Natural killer cell (primary cell): ENCODE measurements around the gene ASIC2. TPM values are rescaled to one million over a fixed set of nuclear protein-coding genes. Genes with fewer than 3 reads are reported as not detected.
A peak's percentile ranks its signal among the peaks of the same experiment; 100 is the strongest.

Experiments used
- ATAC-seq, 3 donors: fragments of 150-1000 bp in 2 of 3; fragments of 200-7000 bp in 1 of 3; cut with Tn5 transposase; 1 replicate in 1 of 3; 2 replicates in 2 of 3; pipeline ENCODE4 v1.10.0; 2021; ENCODE audit warnings: mild to moderate bottlenecking in 2 of 3, moderate library complexity in 2 of 3
- DNase-seq, 2 donors: peaks; one replicate each; pipeline versions ENCODE4 v3.0.0 to v3.0.0-alpha.2; 2013 to 2021; ENCODE audit warnings: mixed read lengths in 1 of 2
- H3K27ac ChIP-seq: one replicate; pipeline ENCODE4 v1.5.1; 2013; ENCODE audit warnings: mild to moderate bottlenecking, low read length
- H3K27me3 ChIP-seq: one replicate; pipeline ENCODE4 v1.6.1; 2013; ENCODE audit warnings: low read length; ENCODE audit not compliant: control insufficient read depth, insufficient read depth
- H3K36me3 ChIP-seq: one replicate; pipeline ENCODE4 v1.6.1; 2013; ENCODE audit warnings: low read length; ENCODE audit not compliant: control insufficient read depth, insufficient read depth
- H3K4me1 ChIP-seq: one replicate; pipeline ENCODE4 v1.6.1; 2013; ENCODE audit warnings: low read length; ENCODE audit not compliant: control insufficient read depth, insufficient read depth
- H3K4me3 ChIP-seq: one replicate; pipeline ENCODE4 v1.5.1; 2013; ENCODE audit warnings: low read length
- H3K9me3 ChIP-seq: one replicate; pipeline ENCODE4 v1.6.1; 2013; ENCODE audit warnings: low read length; ENCODE audit not compliant: control insufficient read depth, insufficient read depth
- H3K27ac Mint-ChIP-seq, 2 donors: one replicate each; pipeline ENCODE4 v1.8.0; 2022; ENCODE audit warnings: mild to moderate bottlenecking in 2 of 2, mixed read lengths in 2 of 2, moderate library complexity in 1 of 2
- H3K27me3 Mint-ChIP-seq, 2 donors: one replicate each; pipeline ENCODE4 v1.8.0; 2022; ENCODE audit warnings: low read depth in 2 of 2, mixed read lengths in 2 of 2
- H3K36me3 Mint-ChIP-seq: one replicate; pipeline ENCODE4 v1.8.0; 2022; ENCODE audit warnings: mixed read lengths
- H3K4me1 Mint-ChIP-seq, 2 donors: one replicate each; pipeline ENCODE4 v1.8.0; 2022; ENCODE audit warnings: mixed read lengths in 2 of 2
- H3K4me3 Mint-ChIP-seq: one replicate; pipeline ENCODE4 v1.8.0; 2022; ENCODE audit warnings: mild to moderate bottlenecking, moderate library complexity, mixed read lengths
- H3K9me3 Mint-ChIP-seq, 2 donors: one replicate each; pipeline ENCODE4 v1.8.0; 2022; ENCODE audit warnings: mixed read lengths in 2 of 2
- CTCF ChIP-seq: fragments of 200-600 bp; IDR thresholded peaks from one replicate; pipeline ENCODE4 v1.8.0; 2022; ENCODE audit warnings: antibody characterized with exemption
- WGBS: methylation state at CpG from one replicate; pipeline ENCODE4 v1.1.7; 2013; ENCODE audit warnings: missing lambda C conversion rate; ENCODE audit not compliant: insufficient coverage; 5-methylcytosine and 5-hydroxymethylcytosine counted together
- intact Hi-C: fragments of 100-400 bp; cut with micrococcal nuclease; formaldehyde crosslinking; loops from one replicate; pipeline ENCODE4 v1.14.2; 2022
- total RNA-seq, 4 donors: library from RNA; stranded (reverse); fragments of 120-200 nt in 1 of 4; gene quantifications; one replicate each; pipeline versions ENCODE4 v1.2.3 to v1.2.4, GENCODE V29; 2013 to 2022

ASIC2 gene
- total RNA-seq, 3 donors from 2014 or later (not counting 1 experiment from before 2014, with no cell fraction given): not detected

DNA sequence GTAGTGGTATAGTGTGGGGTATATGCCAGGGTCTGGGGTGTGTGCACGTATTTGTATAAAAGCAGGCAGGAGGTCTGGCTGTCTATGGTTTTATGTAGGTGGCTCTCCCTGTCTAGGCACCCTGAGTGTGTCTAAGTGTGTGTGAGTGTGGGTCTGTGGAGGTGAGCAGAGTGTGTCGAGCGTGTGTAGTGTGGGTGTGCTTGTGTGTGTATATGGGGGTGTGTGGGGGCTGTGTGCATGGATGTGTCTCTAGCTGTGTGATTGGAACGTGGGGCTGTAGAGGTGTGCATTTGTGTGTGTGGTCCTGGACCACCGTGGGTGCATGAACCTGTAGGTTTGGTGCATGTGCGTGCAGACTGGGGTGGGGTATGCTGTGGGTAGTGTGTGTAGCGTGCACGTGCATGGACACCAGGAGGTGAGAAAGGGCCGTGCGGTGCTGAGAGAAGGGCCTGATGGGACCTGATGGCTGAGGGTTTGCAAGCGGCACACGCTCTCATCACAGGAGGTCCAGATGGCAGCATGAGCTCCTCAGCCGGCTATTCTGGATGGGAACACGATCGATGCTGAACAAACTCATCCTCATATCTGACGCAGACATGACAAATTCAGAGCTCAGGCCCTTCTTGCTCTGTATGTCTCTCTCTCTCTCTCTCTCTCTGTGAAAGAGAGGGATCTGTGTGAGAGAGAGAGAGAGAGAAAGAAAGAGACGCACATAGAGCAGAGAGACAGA, 273.8 kb downstream of the ASIC2 start:
- WGBS: 90% methylated on average over 16 of the region's 17 CpGs
- Histone ChIP-seq H3K27ac (no peak overlapping the region), H3K27me3 (no peaks in the 10 kb centered on the region), H3K36me3 (no peaks in the 10 kb centered on the region), H3K4me1 (no peaks in the 10 kb centered on the region), H3K4me3 (no peak overlapping the region), H3K9me3 (no peaks in the 10 kb centered on the region)
- Mint-ChIP-seq H3K9me3 (no peaks in the 10 kb centered on the region), H3K4me3 (no peak overlapping the region), H3K27ac (no peak overlapping the region), H3K27me3 (peaks cover 15 to 18% of the 10 kb centered on the region in 2 donors), H3K36me3 (no peaks in the 10 kb centered on the region), H3K4me1 (no peaks in the 10 kb centered on the region)
- intact Hi-C loops: no loop called here
- no peak for TF ChIP-seq CTCF
- ATAC-seq (peak in 1 of 3 donors; percentile 12), DNase-seq (no peak)

GRCh38 chr17:33017366-33017765, 275.7 kb downstream of the ASIC2 start:
- Mint-ChIP-seq H3K27ac (no peak overlapping the region), H3K4me1 (no peaks in the 10 kb centered on the region), H3K9me3 (no peaks in the 10 kb centered on the region), H3K27me3 (peaks cover 4% of the 10 kb centered on the region in 2 donors), H3K36me3 (no peaks in the 10 kb centered on the region), H3K4me3 (no peak overlapping the region)
- no peaks in the 10 kb centered on the region for H3K27me3 ChIP-seq
- ATAC-seq (no peak), DNase-seq (no peak)
- intact Hi-C loops: no loop called here
- no peaks in the 10 kb centered on the region for H3K9me3 ChIP-seq
- no peaks in the 10 kb centered on the region for H3K36me3 ChIP-seq
- TF ChIP-seq CTCF: no peak
- WGBS: 79% methylated on average over 2 of the region's 5 CpGs
- H3K4me1 ChIP-seq: no peaks in the 10 kb centered on the region
- H3K27ac ChIP-seq: no peak overlapping the region
- H3K4me3 ChIP-seq: no peak overlapping the region

DNA sequence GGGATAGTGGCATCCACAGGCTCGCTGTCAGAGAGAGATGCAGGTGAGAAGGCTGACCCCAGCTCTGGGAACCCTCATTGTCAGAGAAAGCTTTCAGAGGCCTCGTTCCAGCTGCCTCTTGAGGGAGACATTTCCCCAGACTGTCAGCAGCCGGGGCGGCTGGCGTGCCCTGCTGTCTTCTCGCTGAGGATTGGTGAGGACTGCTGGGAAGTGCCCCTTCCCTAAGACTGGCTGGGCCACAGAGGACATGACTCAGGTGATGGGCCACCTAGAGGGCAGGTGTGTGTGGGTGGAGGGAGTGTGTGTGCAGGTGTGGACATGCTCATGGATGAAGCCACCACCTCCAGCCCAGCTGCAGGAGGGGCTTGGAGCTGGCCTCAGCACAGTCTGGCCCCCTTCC, 276.2 kb downstream of the ASIC2 start:
- Mint-ChIP-seq H3K4me1 (no peaks in the 10 kb centered on the region), H3K27me3 (peaks cover 0 to 4% of the 10 kb centered on the region in 2 donors), H3K27ac (no peak overlapping the region), H3K36me3 (no peaks in the 10 kb centered on the region), H3K4me3 (no peak overlapping the region), H3K9me3 (no peaks in the 10 kb centered on the region)
- no peaks in the 10 kb centered on the region for H3K27me3 ChIP-seq
- no peak for ATAC-seq
- intact Hi-C loops: no loop called here
- no peak for TF ChIP-seq CTCF
- H3K36me3 ChIP-seq: no peaks in the 10 kb centered on the region
- no peaks in the 10 kb centered on the region for H3K9me3 ChIP-seq
- no peak for DNase-seq
- WGBS: 84% methylated on average over 6 of the region's 6 CpGs
- H3K4me1 ChIP-seq: no peaks in the 10 kb centered on the region
- no peak overlapping the region for H3K27ac ChIP-seq
- H3K4me3 ChIP-seq: no peak overlapping the region
